ENCODE measurements around the gene TNFSF13. TPM values are rescaled to one million over a fixed set of nuclear protein-coding genes. Genes with fewer than 3 reads are reported as not detected.

TNFSF13 gene
- polyA plus RNA-seq, 2 of the 4 experiments (the other 2 are of a cell fraction): 0.61 to 1.0 TPM

DNA sequence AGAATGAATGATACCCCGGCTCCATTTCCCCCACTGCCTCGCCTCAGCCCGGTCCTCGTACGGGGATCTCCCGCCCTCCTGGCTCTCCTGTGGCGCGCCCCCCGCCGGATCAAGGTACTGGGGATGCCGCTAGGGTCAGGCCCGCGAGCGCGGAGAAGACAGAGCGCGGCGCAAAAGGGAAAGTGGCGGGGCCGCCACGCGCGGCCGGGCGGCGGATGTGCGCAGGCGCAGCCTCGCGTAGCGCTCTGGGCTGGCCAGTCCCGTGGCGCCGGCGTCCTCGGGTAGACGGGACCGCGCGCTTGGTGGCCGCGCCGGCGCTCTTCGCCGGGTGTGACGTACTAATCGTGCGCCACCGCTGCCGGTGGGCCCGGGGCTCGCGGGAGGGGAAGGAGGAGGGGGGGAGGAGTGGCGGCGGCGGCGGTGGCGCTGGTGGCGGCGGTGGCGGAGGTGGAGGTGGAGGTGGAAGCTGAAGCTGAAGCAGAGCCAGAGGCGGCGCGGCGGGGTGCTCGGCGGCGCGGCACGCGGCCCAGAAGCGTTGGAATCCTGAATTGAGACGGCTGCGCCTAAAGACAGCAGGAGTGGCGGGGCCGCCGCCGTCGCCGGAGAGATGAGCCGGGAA is 3.1 kb downstream of the TNFSF13 start, which contains the start of gene SENP3:
SENP3 (plus strand) TSS at position 331 of the 619 bp plus-strand sequence. CDS start 1,158 bp downstream, outside the sequence.
- Histone ChIP-seq H3K4me3 (peak within 1 kb of the TSS; percentile 77), H3K27ac (peak within 1 kb of the TSS; percentile 90 to 97), H3K4me2 (peak within 1 kb of the TSS; percentile 89), H3K9me3 (no peaks in the 10 kb centered on the region), H3K4me1 (peaks cover 45% of the 10 kb centered on the region)
- POLR2A ChIA-PET: interaction anchor here (0.9 to 2.8 kb wide), 6 partner anchors 8 to 126 kb away, joined by 3 to 33 read pairs (median 8); partner anchors contain the start of genes MPDU1, POLR2A, TP53 and WRAP53
- ATAC-seq: peak; percentile 64 to 88
- DNase-seq (ENCODE audit: low read depth in 1 of 2, low spot score in 1 of 2): peak; percentile 94 to 98
- TF ChIP-seq MAZ (IDR thresholded peaks at IDR 0.05; ENCODE audit: borderline replicate concordance, low read depth, low read length): 0 out of 2 replicates have a peak, but pooled peaks have one; percentile 25
- no peak for TF ChIP-seq RFX5 (IDR thresholded peaks at IDR 0.05)
- TF ChIP-seq TP53 (CRISPR knock-in tag; IDR thresholded peaks at IDR 0.05): no peak
- no peak for TF ChIP-seq ZC3H11A (IDR thresholded peaks at IDR 0.05)
- TF ChIP-seq FOSL2 (IDR thresholded peaks at IDR 0.05): no peak
- TF ChIP-seq FOSL2 (CRISPR knock-in tag; IDR thresholded peaks at IDR 0.05): no peak
- TF ChIP-seq, protein P1, sequence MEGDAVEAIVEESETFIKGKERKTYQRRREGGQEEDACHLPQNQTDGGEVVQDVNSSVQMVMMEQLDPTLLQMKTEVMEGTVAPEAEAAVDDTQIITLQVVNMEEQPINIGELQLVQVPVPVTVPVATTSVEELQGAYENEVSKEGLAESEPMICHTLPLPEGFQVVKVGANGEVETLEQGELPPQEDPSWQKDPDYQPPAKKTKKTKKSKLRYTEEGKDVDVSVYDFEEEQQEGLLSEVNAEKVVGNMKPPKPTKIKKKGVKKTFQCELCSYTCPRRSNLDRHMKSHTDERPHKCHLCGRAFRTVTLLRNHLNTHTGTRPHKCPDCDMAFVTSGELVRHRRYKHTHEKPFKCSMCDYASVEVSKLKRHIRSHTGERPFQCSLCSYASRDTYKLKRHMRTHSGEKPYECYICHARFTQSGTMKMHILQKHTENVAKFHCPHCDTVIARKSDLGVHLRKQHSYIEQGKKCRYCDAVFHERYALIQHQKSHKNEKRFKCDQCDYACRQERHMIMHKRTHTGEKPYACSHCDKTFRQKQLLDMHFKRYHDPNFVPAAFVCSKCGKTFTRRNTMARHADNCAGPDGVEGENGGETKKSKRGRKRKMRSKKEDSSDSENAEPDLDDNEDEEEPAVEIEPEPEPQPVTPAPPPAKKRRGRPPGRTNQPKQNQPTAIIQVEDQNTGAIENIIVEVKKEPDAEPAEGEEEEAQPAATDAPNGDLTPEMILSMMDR (IDR thresholded peaks at IDR 0.05): no peak
- TF ChIP-seq, protein P2, sequence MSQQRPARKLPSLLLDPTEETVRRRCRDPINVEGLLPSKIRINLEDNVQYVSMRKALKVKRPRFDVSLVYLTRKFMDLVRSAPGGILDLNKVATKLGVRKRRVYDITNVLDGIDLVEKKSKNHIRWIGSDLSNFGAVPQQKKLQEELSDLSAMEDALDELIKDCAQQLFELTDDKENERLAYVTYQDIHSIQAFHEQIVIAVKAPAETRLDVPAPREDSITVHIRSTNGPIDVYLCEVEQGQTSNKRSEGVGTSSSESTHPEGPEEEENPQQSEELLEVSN (IDR thresholded peaks at IDR 0.05; ENCODE audit: borderline replicate concordance, low read depth): peak; percentile 67
- TF ChIP-seq JUN (IDR thresholded peaks at IDR 0.05): peak in 1 of 2 experiments; percentile 83; a peak in 3 of 5 replicates
- no peak for TF ChIP-seq EP300 (IDR thresholded peaks at IDR 0.05)
- no peak for TF ChIP-seq SREBF2 (IDR thresholded peaks at IDR 0.05)
- TF ChIP-seq HDAC2 (IDR thresholded peaks at IDR 0.05): 0 out of 2 replicates have a peak, but pooled peaks have one; percentile 7
- no peak for TF ChIP-seq ATOH8 (CRISPR knock-in tag; IDR thresholded peaks at IDR 0.05; ENCODE audit: low read depth)
- TF ChIP-seq RAD21 (conservative IDR thresholded peaks at IDR 0.05 in 1 of 2, IDR thresholded peaks at IDR 0.05 in 1 of 2): no peak
- TF ChIP-seq MAX (IDR thresholded peaks at IDR 0.05): peak; percentile 70
- TF ChIP-seq MAFK (IDR thresholded peaks at IDR 0.05; ENCODE audit: partially characterized antibody): no peak
- TF ChIP-seq KDM5A (IDR thresholded peaks at IDR 0.05): peak; percentile 52; the same call in 1 of the 2 replicates
- TF ChIP-seq ZFP36 (IDR thresholded peaks at IDR 0.05; ENCODE audit: borderline replicate concordance, partially characterized antibody): no peak
- TF ChIP-seq CHD2 (IDR thresholded peaks at IDR 0.05; ENCODE audit: low read length, partially characterized antibody): no peak
- TF ChIP-seq RARB (CRISPR knock-in tag; IDR thresholded peaks at IDR 0.05): no peak
- TF ChIP-seq TFCP2L1 (CRISPR knock-in tag; IDR thresholded peaks at IDR 0.05): no peak
- peak; percentile 79 for TF ChIP-seq POLR2A (IDR thresholded peaks at IDR 0.05; ENCODE audit: low read length)
- TF ChIP-seq BCL3 (IDR thresholded peaks at IDR 0.05): peak; percentile 67; the same call in 1 of the 3 replicates
- no peak for TF ChIP-seq FOSB (CRISPR knock-in tag; IDR thresholded peaks at IDR 0.05)
- peak; percentile 58 for TF ChIP-seq PHF8 (IDR thresholded peaks at IDR 0.05; ENCODE audit: borderline replicate concordance, low read depth)
- TF ChIP-seq MYC (IDR thresholded peaks at IDR 0.05; ENCODE audit: borderline replicate concordance, low read length): peak; percentile 59
- under 1% methylated on average over 63 of the region's 82 CpGs for WGBS (ENCODE audit: missing lambda C conversion rate)
- CTCF ChIA-PET: interaction anchor here (0.6 to 11.3 kb wide), 64 partner anchors 9 to 516 kb away, joined by 3 to 232 read pairs (median 10); partner anchors contain the start of genes ACADVL, CD68, CHRNB1 and DLG4
- no peak for FAIRE-seq
